Activated CD4-positive, CD25-positive, alpha-beta regulatory T cell treated with anti-CD3 and anti-CD28 coated beads, Interleukin-2, amount 50 U/mL, for 16 hours (primary cell): Measurements from ENCODE around the gene COL23A1.

Source experiments
- DNase-seq: peaks from one replicate; pipeline ENCODE4 v3.0.0-alpha.2; 2020; ENCODE audit warnings: low read depth, low spot score

Gene COL23A1

GRCh38 chr5:178435321-178436238 lies 154.6 kb downstream of the COL23A1 start:
- DNase-seq, result no peak

GRCh38 chr5:178434851-178435250 lies 155.3 kb downstream of the COL23A1 start:
- DNase-seq, result no peak

GRCh38 chr5:178434016-178434761 lies 156.0 kb downstream of the COL23A1 start:
- no peak for DNase-seq

- DNase-seq, result no peak
These were observed 156.9 kb downstream of the COL23A1 start for GRCh38 chr5:178433273-178433775.

GRCh38 chr5:178432421-178433272 lies 157.5 kb downstream of the COL23A1 start:
- DNase-seq, result no peak

GRCh38 chr5:178431782-178432165 lies 158.4 kb downstream of the COL23A1 start:
- DNase-seq, result no peak

- DNase-seq, result no peak
These were observed 159.0 kb downstream of the COL23A1 start for GRCh38 chr5:178431063-178431781.

- DNase-seq, result no peak
These were observed 159.8 kb downstream of the COL23A1 start for GRCh38 chr5:178430186-178431062.

GRCh38 chr5:178429491-178430185 lies 160.6 kb downstream of the COL23A1 start:
- DNase-seq, result no peak

GRCh38 chr5:178429156-178429468 lies 161.1 kb downstream of the COL23A1 start:
- no peak for DNase-seq

GRCh38 chr5:178428341-178429155 lies 161.6 kb downstream of the COL23A1 start:
- DNase-seq, result no peak

- no peak for DNase-seq
These were observed 162.5 kb downstream of the COL23A1 start for GRCh38 chr5:178427576-178428197.

- no peak for DNase-seq
These were observed 163.7 kb downstream of the COL23A1 start for GRCh38 chr5:178426326-178427130.

- DNase-seq, result no peak
These were observed 164.5 kb downstream of the COL23A1 start for GRCh38 chr5:178425621-178426068.

GRCh38 chr5:178424810-178425177 lies 165.4 kb downstream of the COL23A1 start:
- DNase-seq, result no peak

GRCh38 chr5:178423901-178424809 lies 166.0 kb downstream of the COL23A1 start:
- DNase-seq, result no peak
